Forelimb muscle (tissue), 1 donor: ENCODE measurements around the gene SIPA1L3. TPM values are rescaled to one million over a fixed set of nuclear protein-coding genes. Genes with fewer than 3 reads are reported as not detected.
"Not testable (repeated sequence)": the region's sequence is repeated elsewhere in the genome, so short reads cannot be mapped to it uniquely, and the experiment has no call there.

Source experiments
- DNase-seq: peaks from one replicate; pipeline ENCODE4 v3.0.0-alpha.2; 2013; ENCODE audit warnings: low read depth
- polyA plus RNA-seq: library from polyadenylated mRNA; unstranded; fragments of 120-200 nt; gene quantifications from one replicate; pipeline ENCODE4 v1.2.1, GENCODE V29; 2013; ENCODE audit not compliant: insufficient read length

SIPA1L3 gene
- polyA plus RNA-seq, 1 donor, result 9.8 TPM

GRCh38 chr19:38021352-38021751, 114.3 kb downstream of the SIPA1L3 start:
- no peak for DNase-seq

GRCh38 chr19:38022791-38023670, 116.0 kb downstream of the SIPA1L3 start:
- DNase-seq, result no peak

GRCh38 chr19:38023671-38024541, 116.9 kb downstream of the SIPA1L3 start:
- no peak for DNase-seq

GRCh38 chr19:38024992-38025908, 118.2 kb downstream of the SIPA1L3 start:
- no peak for DNase-seq

GRCh38 chr19:38025909-38026307, 118.9 kb downstream of the SIPA1L3 start:
- no peak for DNase-seq

- no peak for DNase-seq
Observed at GRCh38 chr19:38028913-38029510, 122.0 kb downstream of the SIPA1L3 start.

GRCh38 chr19:38030001-38030400, 123.0 kb downstream of the SIPA1L3 start:
- not testable (repeated sequence) for DNase-seq

GRCh38 chr19:38030686-38031422, 123.8 kb downstream of the SIPA1L3 start:
- DNase-seq, result no peak

GRCh38 chr19:38031423-38031770, 124.4 kb downstream of the SIPA1L3 start:
- DNase-seq, result no peak

- no peak for DNase-seq
Observed at GRCh38 chr19:38032151-38032550, 125.1 kb downstream of the SIPA1L3 start.

- no peak for DNase-seq
Observed at GRCh38 chr19:38032951-38033350, 125.9 kb downstream of the SIPA1L3 start.

- DNase-seq, result no peak
Observed at GRCh38 chr19:38033658-38034491, 126.9 kb downstream of the SIPA1L3 start.

- DNase-seq, result no peak
Observed at GRCh38 chr19:38034492-38034860, 127.5 kb downstream of the SIPA1L3 start.

- no peak for DNase-seq
Observed at GRCh38 chr19:38035515-38036495, 128.8 kb downstream of the SIPA1L3 start.

- DNase-seq, result no peak
Observed at GRCh38 chr19:38036707-38037611, 130.0 kb downstream of the SIPA1L3 start.

- no peak for DNase-seq
Observed at GRCh38 chr19:38039966-38040365, 133.0 kb downstream of the SIPA1L3 start.

GRCh38 chr19:38042132-38042531, 135.1 kb downstream of the SIPA1L3 start:
- no peak for DNase-seq
